Activated T-cell treated with anti-CD3 and anti-CD28 coated beads for 48 hours (primary cell): ENCODE results near the gene ORM1.
"Not testable (repeated sequence)": the region's sequence is repeated elsewhere in the genome, so short reads cannot be mapped to it uniquely, and the experiment has no call there.

Experiments
- DNase-seq: peaks from one replicate; pipeline ENCODE4 v3.0.0-alpha.2; 2020; ENCODE audit warnings: low read depth

ORM1 gene

DNA sequence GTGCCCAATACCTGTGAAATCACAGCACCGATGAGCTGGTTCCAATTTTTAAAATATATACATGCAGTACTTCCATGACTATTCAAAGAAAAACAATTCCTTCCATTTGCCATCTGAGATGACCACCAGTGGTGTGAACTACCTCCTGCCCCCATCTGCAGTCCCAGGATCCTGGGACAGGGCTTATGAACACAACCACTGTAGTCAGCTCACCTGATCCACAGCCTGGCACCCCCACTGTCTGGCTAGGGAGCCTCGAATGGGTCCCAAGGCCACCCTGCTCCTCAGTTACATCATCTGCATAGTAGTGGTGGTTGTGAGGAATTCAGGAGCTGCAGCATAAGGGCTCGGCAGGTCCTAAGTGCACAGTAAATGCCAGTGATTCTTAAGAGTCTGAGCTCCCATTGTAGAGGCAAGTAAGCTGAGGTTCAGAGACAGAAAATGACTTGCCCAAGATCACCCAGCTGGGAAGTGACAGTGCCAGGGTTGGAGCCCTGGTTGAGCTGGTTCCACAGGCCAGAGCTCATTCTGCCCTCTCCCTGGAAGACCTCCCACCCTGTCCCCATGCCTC is 2.9 kb downstream of the ORM1 start:
- DNase-seq: not testable (repeated sequence)

DNA sequence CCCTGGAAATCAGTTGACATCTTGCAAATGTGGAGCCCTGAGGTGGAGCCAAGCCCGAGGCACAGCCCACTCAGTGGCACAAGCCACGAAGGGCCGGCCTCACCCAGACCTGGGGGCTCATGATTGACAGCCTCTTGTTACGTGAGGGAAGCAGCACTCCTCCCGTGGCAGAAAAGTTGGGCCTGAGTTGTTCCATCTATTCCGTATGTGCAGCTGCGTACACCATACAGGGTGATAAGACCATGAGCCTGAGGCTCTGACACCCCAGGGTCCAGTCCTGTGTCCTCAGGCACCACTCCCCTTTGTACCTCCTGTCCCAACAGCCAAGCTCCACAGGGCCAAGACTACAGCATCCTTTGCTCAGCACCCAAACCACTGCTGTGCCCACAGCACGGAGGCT is 4.9 kb downstream of the ORM1 start:
- DNase-seq: no peak

DNA sequence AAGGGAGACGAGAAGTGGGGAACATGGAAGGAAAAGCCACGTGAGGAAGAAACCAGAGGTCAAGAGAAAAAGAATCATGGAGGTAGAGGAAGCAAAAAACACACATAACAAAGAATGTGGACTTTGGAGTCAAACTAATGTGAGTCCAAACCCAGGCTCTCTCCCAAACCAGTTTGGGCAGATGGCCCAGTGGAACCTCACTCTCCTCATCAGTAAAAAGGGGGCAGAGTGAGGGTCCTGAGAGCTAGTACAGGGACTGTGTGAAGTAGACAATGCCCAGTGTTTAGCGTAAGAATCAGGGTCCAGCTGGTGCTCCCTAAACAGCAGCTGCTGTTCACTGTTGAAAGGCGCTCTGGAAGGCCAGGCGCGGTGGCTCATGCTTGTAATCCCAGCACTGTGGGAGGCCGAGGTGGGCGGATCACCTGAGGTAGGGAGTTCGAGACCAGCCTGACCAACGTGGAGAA is 5.5 kb downstream of the ORM1 start:
- not testable (repeated sequence) for DNase-seq

DNA sequence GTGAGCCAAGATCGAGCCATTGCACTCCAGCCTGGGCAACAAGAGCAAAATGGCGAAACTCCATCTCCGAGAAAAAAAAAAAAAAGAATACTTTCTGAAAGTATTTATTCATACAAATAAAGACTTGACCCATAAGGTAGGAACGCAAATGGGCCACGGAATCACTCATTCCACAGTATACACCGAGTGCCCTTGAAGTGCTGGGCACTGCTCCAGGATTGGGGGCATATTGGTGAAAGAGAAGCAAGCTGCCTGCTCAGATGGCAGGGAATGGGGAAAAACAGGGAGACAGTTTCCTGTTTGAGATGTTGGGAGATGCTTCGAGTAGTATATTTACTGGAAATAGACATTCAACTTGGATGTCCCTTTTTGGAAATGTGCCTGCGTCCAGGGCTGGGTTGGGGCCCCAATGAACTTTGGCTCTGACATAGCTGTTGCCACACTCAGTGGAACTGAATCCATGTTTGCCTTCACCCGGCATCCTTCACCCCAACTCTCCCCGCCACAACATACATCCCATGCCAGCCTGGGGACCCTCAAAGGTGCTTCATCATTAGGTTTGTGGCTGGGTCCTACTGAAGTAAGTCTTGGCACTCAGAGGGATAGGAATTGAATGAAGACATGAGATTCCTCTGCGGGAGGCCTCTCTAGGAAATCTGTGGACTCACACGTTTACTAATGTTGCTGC is 6.2 kb downstream of the ORM1 start:
- not testable (repeated sequence) for DNase-seq

DNA sequence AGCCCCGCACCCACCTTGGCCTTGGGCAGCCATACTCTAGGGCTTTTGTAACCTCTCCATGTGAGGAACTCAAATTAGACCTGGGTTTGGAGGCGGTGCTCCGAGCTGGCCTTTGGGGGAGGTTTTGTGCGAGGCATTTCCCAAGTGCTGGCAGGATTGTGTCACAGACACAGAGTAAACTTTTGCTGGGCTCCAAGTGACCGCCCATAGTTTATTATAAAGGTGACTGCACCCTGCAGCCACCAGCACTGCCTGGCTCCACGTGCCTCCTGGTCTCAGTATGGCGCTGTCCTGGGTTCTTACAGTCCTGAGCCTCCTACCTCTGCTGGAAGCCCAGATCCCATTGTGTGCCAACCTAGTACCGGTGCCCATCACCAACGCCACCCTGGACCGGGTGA is 6.7 kb downstream of the ORM1 start, which contains the start of gene ORM2:
Gene ORM2 (plus strand): TSS at position 245 of the 398 bp plus-strand sequence. CDS start 36 bp downstream, at position 281.
- not testable (repeated sequence) for DNase-seq

DNA sequence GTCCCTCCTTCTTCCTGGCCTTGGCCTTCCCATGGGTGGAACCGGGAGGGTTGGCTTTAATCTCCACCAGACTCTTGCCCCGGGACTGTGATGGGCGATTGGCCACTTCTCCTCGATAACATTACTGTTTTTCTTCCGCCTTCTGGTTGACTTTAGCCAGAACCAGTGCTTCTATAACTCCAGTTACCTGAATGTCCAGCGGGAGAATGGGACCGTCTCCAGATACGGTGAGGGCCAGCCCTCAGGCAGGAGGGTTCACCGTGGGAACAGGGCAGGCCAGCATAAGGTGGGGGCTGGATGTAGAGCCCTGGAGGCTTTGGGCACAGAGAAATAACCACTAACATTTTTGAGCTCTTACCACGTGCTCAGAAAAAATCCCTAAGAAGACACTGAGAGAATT is 7.7 kb downstream of the ORM1 start:
- DNase-seq: no peak

DNA sequence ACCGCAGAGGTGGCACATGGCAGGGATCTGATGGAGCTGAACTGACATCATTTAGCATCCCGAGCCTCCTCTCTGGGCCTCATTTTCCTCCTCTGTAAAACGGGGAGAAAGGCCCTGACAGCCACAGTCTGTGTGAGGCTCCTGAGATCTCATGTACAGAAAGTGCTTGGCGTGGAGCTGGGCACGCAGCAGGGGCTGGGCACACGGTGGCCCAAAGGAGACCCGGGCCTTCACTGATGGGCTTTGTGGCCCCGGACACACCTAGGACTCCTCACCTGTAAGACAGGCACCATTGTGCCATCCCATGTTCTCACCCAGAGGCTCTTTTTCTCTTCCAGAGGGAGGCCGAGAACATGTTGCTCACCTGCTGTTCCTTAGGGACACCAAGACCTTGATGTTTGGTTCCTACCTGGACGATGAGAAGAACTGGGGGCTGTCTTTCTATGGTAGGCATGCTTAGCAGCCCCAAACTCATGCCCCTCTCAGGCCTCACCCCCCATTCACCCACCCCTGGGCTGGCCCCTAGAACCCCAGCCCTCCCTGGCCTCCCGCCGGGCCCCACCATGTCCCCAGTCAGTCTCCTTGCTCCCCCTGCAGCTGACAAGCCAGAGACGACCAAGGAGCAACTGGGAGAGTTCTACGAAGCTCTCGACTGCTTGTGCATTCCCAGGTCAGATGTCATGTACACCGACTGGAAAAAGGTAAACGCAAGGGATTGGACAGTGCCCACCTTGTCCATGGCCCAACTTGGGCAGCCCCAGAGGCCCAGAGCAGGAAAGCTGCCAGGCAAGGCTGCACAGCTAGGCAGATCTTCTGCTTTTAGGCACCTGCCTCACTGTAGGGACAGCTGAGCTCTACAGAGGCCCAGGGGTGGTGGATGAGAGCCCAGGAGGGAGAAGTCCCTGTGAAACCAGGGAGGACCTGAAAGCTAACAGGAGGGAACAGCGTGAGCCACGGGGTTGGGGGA is 8.6 kb downstream of the ORM1 start:
- DNase-seq: not testable (repeated sequence)

DNA sequence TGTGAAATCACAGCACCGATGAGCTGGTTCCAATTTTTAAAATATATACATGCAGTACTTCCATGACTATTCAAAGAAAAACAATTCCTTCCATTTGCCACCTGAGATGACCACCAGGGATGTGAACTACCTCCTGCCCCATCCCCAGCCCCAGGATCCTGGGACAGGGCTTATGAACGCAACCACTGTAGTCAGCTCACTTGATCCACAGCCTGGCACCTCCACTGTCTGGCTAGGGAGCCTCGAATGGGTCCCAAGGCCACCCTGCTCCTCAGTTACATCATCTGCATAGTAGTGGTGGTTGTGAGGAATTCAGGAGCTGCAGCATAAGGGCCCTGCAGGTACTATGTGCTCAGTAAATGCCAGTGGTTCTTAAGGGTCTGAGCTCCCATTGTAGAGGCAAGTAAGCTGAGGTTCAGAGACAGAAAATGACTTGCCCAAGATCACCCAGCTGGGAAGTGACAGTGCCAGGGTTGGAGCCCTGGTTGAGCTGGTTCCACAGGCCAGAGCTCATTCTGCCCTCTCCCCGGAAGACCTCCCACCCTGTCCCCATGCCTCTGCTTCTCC is 9.7 kb downstream of the ORM1 start:
- not testable (repeated sequence) for DNase-seq

DNA sequence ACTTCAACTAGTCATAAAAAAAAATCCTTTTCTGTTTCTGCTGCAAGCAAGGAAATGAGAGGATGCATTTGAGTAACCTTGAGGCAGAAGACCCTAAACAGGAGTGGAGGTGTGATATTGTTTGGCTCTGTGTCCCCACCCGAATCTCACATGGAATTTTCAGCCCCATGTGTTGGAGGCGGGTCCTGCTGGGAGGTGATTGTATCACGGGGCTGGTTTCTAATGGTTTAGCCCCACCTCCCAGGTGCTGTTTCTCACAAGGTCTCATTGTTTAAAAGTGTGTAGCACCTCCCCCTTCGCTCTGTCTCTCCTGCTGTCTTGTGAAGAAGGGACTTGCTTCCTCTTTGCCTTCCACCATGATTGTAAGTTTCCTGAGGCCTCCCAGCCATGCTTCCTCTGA is 10.8 kb downstream of the ORM1 start:
- DNase-seq: not testable (repeated sequence)

DNA sequence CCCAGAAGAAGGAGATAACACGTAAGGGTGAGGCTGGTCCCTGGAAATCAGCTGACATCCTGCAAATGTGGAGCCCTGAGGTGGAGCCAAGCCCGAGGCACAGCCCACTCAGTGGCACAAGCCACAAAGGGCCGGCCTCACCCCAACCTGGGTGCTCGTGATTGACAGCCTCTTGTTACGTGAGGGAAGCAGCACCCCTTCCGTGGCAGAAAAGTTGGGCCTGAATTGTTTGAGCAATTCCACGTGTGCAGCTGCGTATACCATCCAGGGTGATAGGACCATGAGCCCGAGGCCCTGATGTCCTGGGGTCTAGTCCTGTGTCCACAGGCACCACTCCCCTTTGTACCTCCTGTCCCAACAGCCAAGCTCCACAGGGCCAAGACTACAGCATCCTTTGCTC is 11.6 kb downstream of the ORM1 start:
- no peak for DNase-seq

DNA sequence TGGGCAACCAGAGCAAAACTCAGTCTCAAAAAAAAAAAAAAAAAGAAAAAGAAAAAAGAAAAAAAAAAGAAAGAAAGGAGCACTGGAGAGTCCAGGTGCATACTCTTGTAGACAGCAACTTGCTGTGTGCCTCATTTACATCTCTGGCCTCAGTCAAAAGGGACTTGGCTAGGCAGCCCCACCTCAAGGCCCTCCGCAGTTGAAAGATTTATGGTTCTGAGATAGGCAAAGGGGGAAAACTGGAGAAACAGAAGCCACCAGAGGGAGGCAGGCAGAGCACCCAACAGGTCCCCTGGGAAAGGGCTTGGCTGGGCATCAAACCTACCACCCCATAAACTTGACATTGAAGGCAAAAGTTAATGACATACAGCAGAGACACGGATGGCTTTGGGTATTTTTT is 12.8 kb downstream of the ORM1 start:
- no peak for DNase-seq

DNA sequence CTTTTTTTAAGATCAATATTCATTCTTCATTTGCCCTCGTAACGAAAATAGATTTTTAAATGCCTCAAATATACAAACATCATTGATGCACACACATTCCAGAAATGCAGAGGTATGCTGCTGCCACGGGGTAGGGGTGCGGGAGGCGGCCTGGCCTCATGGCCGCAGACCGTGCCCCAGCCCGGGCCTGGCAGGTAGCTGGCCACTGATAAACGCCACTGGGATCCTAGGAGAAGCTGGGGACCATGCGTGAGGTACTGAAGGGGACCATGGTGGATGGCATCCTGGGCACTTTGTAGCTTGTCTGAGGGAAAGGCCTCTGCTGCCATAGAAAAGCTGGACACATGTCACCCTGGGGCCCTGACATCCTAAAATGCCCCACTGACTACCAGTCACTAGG is 13.3 kb downstream of the ORM1 start:
- no peak for DNase-seq

DNA sequence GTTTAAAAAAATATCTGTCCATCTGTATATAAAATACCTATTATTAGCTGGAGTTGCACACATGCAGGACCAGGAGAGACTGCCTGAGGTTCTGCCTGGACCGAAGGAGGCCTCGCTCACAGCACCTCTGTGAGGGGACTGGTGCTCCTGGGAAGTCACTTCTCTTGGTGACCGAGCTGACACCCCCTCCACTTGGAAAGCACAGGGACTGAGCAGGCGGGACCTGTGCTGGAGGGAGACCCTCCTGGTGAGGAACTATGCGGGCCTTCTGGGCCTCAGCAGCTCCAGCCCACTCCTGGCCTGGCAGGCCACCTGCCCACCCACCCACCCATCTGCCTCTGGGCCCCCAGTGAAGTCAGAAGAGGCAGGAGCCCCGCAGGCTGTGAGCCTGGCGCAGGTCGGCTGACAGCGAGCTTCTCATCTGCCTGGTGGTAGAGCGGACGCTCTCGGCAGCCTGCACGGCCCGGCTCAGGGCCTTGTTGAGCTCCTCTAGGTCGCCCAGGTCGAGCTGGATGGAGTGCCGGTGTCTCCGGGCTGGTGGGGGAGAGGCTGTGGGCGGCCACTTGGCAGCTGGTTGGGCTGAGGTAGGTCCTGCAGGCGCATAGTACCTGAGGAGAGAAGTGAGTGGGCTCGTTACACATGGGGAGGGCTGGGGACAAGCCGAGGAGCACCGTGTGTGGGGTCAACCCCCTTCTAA is 13.9 kb downstream of the ORM1 start:
- no peak for DNase-seq

DNA sequence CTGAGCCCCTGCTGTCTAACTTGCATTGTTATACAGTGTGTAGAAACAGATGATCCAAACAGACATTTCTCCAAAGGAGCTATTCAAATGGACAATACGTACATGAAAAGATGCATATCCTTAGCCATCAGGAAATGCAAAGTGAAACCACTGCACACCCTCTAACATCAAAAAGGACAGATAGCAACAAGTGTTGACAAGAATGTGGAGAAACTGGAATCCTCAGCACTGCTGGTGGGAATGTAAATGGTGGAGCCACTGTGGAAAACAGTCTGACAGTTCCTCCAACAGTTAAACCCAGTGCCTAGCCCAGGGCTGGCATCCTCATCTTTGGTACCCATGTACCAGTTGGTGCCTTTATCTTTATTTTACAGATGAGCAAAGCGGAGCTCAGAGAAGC is 15.3 kb downstream of the ORM1 start:
- DNase-seq: no peak

DNA sequence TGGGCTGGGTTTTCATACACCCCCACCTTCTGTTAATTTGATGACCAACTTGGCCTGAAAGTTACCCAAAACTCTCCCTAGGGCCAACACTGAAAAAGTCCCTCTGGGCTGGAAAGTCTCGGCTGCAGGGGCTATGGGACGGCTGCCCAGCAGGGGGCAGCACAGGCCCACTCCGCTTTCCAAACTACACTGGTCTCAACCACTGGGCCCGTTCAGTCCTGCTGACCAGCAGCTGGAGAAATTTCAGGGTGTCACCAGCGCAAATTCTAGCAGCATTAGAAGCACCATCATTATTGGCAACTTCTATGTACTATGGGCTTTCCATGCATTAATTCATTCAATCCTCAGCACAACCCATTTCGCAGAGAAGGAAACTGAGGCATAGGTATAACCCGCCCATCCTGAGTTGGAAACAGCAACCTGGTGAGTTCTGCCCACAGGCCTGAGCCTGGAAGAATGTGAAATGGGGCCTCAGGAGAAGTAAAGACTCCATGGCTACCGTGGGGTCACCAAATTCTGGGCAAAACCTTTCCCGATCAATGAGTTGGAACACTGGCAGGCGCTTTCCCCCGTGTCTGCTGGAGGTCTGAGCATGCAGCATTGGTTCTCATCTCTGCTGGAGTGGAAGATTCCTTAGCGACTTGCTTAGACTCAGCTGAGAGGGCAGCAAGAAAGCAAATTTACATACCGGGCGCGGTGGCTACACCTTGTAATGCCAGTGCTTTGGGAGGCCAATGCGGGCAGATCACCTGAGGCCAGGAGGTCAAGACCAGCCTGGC is 16.4 kb downstream of the ORM1 start:
- DNase-seq: peak; percentile 60

DNA sequence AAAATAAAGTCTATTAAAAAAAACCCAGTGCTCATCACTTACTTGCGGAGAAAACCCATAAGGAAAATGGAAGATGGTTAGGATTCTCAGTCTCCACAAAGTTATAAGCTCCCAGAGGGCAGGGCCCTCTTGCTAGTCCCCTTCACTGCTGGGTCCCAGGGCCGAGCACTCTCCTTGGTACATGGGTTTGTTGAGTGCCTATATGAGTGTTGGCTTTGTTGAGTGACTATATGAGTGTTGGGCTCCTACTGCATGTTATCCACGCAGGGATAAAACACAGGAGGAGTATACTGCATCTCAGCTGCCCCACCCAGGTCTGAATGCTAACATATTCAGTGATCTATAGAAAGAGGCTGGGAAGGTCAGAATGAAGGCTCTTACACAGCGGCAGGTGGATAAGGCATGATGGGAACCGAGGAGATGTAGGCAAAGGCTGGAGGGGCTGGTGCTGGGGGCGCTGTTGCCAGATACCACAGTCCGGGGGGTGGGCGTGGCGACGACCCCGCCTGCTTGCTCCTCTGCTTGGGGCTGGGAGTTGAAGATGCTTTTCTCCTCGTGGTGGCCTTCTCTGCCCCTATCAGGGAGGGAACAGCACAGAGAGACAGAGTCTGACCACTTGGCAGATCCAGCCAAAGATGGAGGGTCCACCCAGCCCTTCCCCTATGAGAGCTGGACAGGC is 18.4 kb downstream of the ORM1 start:
- DNase-seq: no peak

DNA sequence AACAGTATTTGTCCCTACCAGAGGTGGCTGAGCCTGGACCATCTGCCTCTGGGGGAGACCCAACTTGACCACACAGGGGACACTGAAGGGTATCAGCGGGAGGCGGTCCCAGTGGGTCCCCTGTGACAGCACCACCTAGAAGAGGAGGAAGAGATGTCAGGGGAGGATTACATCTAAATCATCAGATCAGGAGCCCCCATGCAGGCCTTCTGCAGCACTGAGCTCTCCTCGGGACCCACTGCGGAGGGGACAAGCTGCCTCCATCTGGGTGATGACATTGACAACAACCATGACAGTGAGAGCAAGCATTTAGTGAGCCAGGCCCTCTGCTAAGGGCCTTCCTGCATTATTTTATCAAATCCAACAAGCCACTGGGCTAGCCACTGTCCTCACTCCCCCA is 19.1 kb downstream of the ORM1 start:
- no peak for DNase-seq

DNA sequence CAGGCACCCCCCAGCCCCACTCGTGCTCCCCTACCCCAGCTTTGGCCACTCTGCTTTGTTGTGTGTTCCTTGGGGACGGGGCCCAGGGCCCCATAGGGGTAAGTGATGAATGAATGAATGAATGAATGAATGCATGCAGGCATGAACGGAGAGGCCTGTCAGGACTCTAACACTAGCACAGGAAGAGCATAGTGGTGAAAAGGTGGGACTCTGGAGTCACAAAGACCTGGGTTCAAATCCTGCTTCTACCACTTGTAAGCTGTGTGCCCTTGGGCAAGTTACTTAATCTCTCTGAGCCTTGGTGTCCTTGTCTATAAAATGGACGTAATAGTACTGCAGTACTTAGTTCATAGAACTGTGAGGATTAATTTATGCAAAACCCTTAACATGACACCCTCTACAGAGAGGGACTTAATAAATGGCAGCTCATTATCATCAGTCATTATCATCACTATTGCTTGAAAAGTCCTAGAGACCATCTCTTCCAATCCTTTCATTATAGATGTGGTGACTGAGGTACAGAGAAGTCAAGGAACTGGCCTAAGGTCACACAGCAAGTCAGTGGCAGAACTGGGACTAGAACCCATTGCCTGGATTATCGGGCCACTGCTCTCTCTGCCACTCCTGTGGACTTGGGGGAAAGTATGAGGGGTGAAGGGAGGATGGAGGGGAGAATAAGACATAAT is 20.0 kb downstream of the ORM1 start:
- no peak for DNase-seq

DNA sequence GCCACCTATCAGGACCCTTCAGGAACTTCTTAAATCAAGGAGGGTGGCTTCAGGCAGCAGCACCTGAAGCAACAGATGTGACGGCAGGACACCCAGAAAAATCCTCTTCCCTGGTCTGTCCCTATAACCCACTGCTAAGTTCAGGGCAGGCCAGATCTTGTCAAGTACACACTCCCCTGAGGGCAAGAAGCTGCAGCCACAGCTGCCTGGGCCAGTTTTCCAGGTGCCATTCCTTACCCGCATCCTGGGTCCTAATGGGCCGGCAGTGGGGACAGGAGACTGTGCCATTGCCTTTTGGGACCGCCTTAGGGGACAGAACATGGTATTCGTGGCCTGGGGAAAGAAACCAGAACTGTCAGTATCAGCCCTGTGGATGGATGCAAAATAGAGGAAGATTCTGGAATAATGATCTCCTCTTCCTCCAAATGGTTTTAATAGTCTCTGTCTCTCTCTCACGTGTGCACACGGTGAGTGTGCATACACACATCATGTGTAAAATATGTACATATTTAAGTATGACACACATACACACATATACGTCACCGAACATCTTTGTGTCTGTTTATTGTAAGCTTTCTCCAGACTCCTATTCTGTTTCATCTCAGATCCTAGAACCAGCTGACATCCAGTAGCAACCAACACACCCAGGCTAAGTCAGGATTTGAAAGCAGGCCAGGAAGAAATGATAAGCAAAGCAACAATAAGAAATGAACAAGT is 20.7 kb downstream of the ORM1 start:
- no peak for DNase-seq
